Upper lobe of right lung (tissue), 1 donor: ENCODE results near the gene FCHSD1. TPM values are rescaled to one million over a fixed set of nuclear protein-coding genes. Genes with fewer than 3 reads are reported as not detected.

Experiments
- ATAC-seq: fragments of 200-7000 bp; cut with Tn5 transposase; one replicate; pipeline ENCODE4 v1.9.1; 2020; ENCODE audit warnings: mild to moderate bottlenecking, moderate library complexity
- DNase-seq: peaks from one replicate; pipeline ENCODE4 v3.0.0-alpha.2; 2020
- H3K27ac ChIP-seq: fragments of 200-600 bp; one replicate; pipeline ENCODE4 v1.8.0; 2022
- H3K27me3 ChIP-seq: fragments of 200-600 bp; one replicate; pipeline ENCODE4 v1.8.0; 2022; ENCODE audit warnings: mild to moderate bottlenecking
- H3K36me3 ChIP-seq: fragments of 200-600 bp; one replicate; pipeline ENCODE4 v1.8.0; 2022
- H3K4me1 ChIP-seq: fragments of 200-600 bp; one replicate; pipeline ENCODE4 v1.8.0; 2022
- H3K4me3 ChIP-seq: fragments of 200-600 bp; one replicate; pipeline ENCODE4 v1.8.0; 2022; ENCODE audit warnings: mild to moderate bottlenecking
- H3K9me3 ChIP-seq: fragments of 200-600 bp; one replicate; pipeline ENCODE4 v1.8.0; 2022
- intact Hi-C: fragments of 100-400 bp; cut with DNase I; formaldehyde crosslinking; loops from one replicate; pipeline ENCODE4 v1.11.0; 2022
- total RNA-seq: library from RNA; stranded (reverse); fragmentation: NEBNext Ultra II Directional; extraction: Animal tissue kit (Norgen Biotek cat#: 25700); gene quantifications from one replicate; pipeline ENCODE4 v1.2.1, GENCODE V29; 2021
- TF ChIP-seq, protein P1 (sequence below): fragments of 200-600 bp; IDR thresholded peaks from one replicate; pipeline ENCODE4 v1.8.0; 2022; ENCODE audit warnings: antibody characterized with exemption
- donor health status: DM: no; HTN: yes; CAD: no; lungs with severe emphysema.

FCHSD1 gene
- total RNA-seq, 1 donor from 2014 or later = 13.6 TPM

DNA sequence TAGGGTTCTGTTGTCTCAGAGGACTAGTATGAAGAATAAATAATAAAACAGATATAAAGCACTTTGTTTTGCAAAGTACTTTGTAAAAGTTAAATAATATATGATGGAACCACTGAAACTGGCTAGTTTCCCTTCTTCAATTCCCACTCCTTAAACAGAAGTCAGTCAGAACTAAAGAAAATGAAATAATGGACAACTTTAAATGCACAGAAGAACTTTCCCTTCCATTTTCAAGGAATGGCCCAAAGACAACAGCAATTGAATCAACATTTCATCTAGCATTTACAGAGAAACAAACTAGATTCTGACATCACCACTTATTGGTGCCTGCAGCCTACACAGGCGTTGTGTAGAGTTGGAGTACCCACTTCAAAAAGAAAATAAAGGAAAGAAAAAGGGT lies 48.6 kb downstream of the FCHSD1 start:
- peaks cover 73% of the 10 kb centered on the region for H3K4me1 ChIP-seq

DNA sequence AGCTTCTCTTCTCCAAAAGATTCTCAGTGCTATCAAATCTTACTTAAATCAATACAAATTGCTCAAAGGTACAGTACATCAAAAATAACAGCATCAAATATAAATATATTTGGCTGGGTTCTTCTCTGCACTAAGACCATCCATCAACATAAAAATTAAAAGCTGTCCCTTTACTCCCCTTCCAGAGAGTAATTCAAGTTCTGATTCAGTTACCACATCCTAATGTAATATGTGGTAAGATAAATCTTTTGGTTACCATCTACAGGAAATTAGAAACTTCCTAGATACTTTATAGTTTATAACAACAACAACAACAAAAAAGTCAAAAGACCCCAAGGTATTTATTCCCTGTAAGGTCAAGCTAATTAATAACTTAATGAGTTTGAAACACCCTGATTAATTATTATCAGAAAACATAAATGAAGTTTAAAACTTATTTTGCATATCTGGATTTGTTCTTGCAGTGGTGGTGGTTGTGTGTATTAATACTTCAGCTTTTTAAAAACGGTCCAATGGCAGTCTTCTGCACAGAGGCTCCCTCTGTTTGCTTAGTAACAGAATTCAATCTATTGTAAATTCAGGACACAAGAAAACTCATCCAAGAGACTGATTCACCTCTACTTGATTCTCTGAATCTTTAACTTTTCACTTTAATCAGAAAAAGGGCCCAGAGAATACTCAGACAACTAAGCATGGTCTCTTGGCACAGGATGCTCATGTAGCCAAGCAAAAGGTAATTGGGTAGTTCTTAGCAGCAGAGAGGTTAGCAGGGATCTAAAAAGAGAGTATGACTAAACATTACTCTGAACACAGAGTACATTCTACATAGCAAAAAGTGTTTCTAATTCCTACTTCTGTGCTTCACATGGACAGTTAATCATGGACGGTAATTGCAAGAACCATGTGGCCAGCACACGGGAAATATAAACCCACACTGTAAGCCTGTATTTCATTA lies 52.5 kb downstream of the FCHSD1 start:
- Histone ChIP-seq H3K4me1 (peaks cover 42% of the 10 kb centered on the region), H3K27ac (no peak overlapping the region), H3K9me3 (no peaks in the 10 kb centered on the region), H3K36me3 (peaks cover 9% of the 10 kb centered on the region), H3K4me3 (no peak overlapping the region), H3K27me3 (no peaks in the 10 kb centered on the region)
- DNase-seq (no peak), ATAC-seq (no peak)
- intact Hi-C loops = no loop called here
- TF ChIP-seq, protein P1, sequence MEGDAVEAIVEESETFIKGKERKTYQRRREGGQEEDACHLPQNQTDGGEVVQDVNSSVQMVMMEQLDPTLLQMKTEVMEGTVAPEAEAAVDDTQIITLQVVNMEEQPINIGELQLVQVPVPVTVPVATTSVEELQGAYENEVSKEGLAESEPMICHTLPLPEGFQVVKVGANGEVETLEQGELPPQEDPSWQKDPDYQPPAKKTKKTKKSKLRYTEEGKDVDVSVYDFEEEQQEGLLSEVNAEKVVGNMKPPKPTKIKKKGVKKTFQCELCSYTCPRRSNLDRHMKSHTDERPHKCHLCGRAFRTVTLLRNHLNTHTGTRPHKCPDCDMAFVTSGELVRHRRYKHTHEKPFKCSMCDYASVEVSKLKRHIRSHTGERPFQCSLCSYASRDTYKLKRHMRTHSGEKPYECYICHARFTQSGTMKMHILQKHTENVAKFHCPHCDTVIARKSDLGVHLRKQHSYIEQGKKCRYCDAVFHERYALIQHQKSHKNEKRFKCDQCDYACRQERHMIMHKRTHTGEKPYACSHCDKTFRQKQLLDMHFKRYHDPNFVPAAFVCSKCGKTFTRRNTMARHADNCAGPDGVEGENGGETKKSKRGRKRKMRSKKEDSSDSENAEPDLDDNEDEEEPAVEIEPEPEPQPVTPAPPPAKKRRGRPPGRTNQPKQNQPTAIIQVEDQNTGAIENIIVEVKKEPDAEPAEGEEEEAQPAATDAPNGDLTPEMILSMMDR = no peak

More for the DNA sequence above, 48.6 kb downstream of the FCHSD1 start:
- TF ChIP-seq, protein P1 = no peak
- Histone ChIP-seq H3K4me3 (no peak overlapping the region), H3K9me3 (no peaks in the 10 kb centered on the region), H3K36me3 (no peaks in the 10 kb centered on the region), H3K27me3 (no peaks in the 10 kb centered on the region), H3K27ac (peak overlapping the region; percentile 80)
- intact Hi-C loops = no loop called here
- no peak for DNase-seq
- no peak for ATAC-seq

DNA sequence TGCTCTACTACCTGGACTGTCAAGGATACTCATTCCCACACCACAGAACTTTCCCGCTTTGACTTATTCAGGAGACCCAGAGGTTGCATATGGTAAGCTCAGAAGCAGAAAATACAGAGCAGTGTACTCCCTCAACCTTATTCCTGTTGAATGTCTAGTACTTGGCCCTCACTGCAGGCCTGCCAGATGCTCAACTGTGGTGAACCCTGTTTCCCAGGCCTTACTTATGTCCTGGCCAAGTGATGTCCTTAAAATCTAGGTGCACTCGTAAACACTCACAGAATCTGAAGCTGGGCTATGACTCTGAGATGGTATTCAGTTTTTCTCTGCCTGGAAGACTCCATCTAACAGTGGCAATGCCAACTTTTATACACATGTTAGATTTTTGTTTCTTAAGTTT lies 53.4 kb downstream of the FCHSD1 start:
- no peak overlapping the region for H3K27ac ChIP-seq
- peaks cover 33% of the 10 kb centered on the region for H3K4me1 ChIP-seq
- H3K4me3 ChIP-seq = no peak overlapping the region
- H3K27me3 ChIP-seq = no peaks in the 10 kb centered on the region
- H3K9me3 ChIP-seq = no peaks in the 10 kb centered on the region
- DNase-seq (no peak), ATAC-seq (no peak)
- peaks cover 16% of the 10 kb centered on the region for H3K36me3 ChIP-seq
- intact Hi-C loops = no loop called here
- TF ChIP-seq, protein P1 = no peak

DNA sequence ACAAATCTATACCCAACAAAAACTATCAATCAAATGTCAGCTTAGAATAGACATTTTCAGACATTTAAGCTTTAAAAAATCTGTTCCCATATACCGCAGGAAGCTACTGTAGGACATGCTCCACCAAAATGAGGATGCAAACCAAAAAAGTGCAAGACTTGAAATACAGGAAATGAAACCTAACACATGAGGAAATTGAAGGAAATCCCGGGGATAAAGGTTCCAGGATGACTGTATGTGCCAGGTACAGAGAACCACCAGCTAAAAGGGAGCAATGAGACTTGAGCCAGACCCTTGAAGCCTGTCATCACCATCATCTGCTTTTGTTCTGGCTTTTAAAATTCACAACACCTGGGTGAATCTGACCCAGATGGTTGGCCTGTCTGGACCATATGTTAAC lies 53.8 kb downstream of the FCHSD1 start:
- Histone ChIP-seq H3K27ac (no peak overlapping the region), H3K27me3 (no peaks in the 10 kb centered on the region), H3K9me3 (no peaks in the 10 kb centered on the region), H3K4me1 (peaks cover 32% of the 10 kb centered on the region), H3K36me3 (peaks cover 16% of the 10 kb centered on the region), H3K4me3 (no peak overlapping the region)
- intact Hi-C loops = no loop called here
- DNase-seq (no peak), ATAC-seq (peak; percentile 13)
- TF ChIP-seq, protein P1 = no peak

DNA sequence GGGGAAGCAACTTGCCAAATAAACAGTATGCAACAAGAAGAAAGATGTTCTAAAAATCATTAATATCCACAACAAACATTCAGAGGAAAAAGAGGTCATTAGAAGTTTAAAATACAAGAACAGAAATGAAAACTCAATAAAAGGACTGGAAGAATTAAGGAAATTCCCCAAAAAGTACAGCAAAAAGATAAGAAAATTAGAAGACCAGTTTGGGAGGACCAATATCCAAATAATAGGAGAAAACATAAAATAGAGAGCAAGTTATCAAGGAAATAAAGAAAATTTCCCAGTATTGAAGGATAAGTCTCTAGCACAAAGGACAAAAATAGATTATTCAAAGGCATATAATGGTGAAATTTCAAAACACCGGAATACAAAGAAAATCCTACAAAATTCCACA lies 54.4 kb downstream of the FCHSD1 start:
- no peak for ATAC-seq
- TF ChIP-seq, protein P1 = no peak
- Histone ChIP-seq H3K4me3 (no peak overlapping the region), H3K4me1 (peaks cover 31% of the 10 kb centered on the region), H3K9me3 (no peaks in the 10 kb centered on the region), H3K36me3 (peaks cover 16% of the 10 kb centered on the region), H3K27ac (no peak overlapping the region), H3K27me3 (no peaks in the 10 kb centered on the region)
- DNase-seq = no peak
- intact Hi-C loops = no loop called here
